Posterior vena cava (tissue), 2 donors: ENCODE measurements around the gene SMPDL3B. TPM values are rescaled to one million over a fixed set of nuclear protein-coding genes. Genes with fewer than 3 reads are reported as not detected.
"Not testable (repeated sequence)": the region's sequence is repeated elsewhere in the genome, so short reads cannot be mapped to it uniquely, and the experiment has no call there.

ENCODE experiments used
- DNase-seq: peaks from one replicate; pipeline ENCODE4 v3.0.0-alpha.2; 2020; ENCODE audit warnings: low spot score
- intact Hi-C, 2 donors: fragments of 100-400 bp; cut with DNase I; formaldehyde crosslinking; loops; one replicate each; pipeline versions ENCODE4 v1.14.1 to v1.14.2; 2022 to 2023
- total RNA-seq, 2 donors: library from RNA; stranded (reverse); fragmentation: NEBNext Ultra II Directional; extraction: Animal tissue kit (Norgen Biotek cat#: 25700); gene quantifications; one replicate each; pipeline ENCODE4 v1.2.1, GENCODE V29; 2021
- donor health status: DM: yes; HTN: yes; CAD: no.
- donor health status: DM: yes; HTN: yes; CAD: no.

The SMPDL3B gene
- total RNA-seq, 2 donors from 2014 or later: 0.33 TPM; not detected in 1

GRCh38 chr1:27999055-27999454 is 64.3 kb downstream of the SMPDL3B start:
- no peak for DNase-seq
- intact Hi-C loops: no loop called here

DNA sequence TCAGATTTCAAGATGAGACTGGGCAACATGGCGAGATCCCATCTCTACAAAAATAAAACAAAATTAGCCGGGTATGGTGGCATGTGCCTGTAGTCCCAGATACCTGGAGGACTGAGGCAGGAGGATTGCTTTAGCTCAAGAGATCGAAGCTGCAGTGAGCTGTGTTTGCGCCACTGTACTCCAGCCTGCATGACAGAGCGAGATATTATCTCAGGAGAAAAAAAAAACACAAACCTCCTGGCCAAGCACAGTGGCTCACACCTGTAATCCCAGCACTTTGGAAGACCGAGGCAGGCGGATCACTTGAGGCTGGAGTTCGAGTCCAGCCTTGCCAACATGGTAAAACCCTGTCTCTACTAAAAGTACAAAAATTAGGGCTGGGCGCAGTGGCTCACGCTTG is 67.8 kb downstream of the SMPDL3B start:
- no peak for DNase-seq
- intact Hi-C loops: no loop called here

- intact Hi-C loops, DNase-seq: not testable (repeated sequence)
Measured at GRCh38 chr1:28003117-28003516, 68.3 kb downstream of the SMPDL3B start.

Other genes starting within 250 kb of the SMPDL3B start
- gene FAM76A, start 209.0 kb upstream of the SMPDL3B start, total RNA-seq: 10 to 100 TPM; 16.5 to 21.0 TPM
- 10 to 100 TPM; 59.2 to 62.9 TPM for gene STX12, start 161.8 kb upstream of the SMPDL3B start, total RNA-seq
- 10 to 100 TPM; 27.9 to 29.6 TPM for gene PPP1R8, start 104.2 kb upstream of the SMPDL3B start, total RNA-seq
- gene THEMIS2, start 62.5 kb upstream of the SMPDL3B start, total RNA-seq: 10 to 100 TPM; 21.0 to 34.7 TPM
- 10 to 100 TPM; 20.8 to 21.1 TPM for gene RPA2, start 20.4 kb upstream of the SMPDL3B start, total RNA-seq
- gene XKR8, start 25.0 kb downstream of the SMPDL3B start, total RNA-seq: 1 to 10 TPM; 4.3 to 8.2 TPM
- gene EYA3, start 153.6 kb downstream of the SMPDL3B start, total RNA-seq: 10 to 100 TPM; 12.3 to 15.0 TPM
- gene PTAFR, start 241.7 kb downstream of the SMPDL3B start, total RNA-seq: 1 to 10 TPM; 5.9 to 9.3 TPM